Measurements from ENCODE around the gene PPIB.

The PPIB gene

DNA sequence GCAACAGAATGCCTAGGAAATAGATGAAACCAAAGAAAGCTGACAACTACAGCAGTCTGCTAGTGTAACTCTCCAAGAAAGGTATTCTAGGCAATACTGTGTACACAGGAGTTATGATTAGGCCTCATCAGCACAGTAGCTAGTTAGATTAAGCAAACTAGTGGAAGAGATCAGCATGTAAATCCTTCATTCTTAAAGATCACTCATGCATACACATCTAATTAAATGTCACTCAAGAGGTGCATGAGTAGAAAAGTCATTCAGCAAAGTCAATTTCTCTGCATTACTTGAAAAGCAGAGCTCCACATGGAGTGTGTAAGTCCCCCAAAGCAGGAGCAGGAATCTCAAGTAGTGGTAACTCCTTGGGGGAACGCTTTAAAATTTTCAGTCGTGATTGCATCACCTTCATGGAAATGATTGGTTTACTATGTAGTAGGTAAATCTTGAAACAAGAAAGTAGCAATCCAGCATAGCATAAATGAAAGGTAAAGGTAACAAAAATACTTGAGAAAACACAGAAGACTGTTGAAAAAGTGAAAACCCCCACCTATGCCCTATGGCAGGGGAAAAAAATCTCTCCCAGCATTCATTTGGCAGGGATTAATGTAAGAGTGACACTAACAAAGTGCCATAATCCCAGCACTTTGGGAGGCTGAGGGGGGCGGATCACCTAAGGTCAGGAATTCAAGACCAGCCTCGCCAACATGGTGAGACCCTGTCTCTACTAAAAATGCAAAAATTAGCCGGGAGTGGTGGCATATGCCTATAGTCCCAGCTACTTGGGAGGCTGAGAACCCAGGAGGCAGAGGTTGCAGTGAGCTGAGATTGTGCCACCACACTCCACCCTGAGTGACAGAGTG, 29.4 kb upstream of the PPIB start:
- Histone ChIP-seq H3K27ac (no peak overlapping the region), H3K4me3 (no peak overlapping the region)
- TF ChIP-seq, protein P1, sequence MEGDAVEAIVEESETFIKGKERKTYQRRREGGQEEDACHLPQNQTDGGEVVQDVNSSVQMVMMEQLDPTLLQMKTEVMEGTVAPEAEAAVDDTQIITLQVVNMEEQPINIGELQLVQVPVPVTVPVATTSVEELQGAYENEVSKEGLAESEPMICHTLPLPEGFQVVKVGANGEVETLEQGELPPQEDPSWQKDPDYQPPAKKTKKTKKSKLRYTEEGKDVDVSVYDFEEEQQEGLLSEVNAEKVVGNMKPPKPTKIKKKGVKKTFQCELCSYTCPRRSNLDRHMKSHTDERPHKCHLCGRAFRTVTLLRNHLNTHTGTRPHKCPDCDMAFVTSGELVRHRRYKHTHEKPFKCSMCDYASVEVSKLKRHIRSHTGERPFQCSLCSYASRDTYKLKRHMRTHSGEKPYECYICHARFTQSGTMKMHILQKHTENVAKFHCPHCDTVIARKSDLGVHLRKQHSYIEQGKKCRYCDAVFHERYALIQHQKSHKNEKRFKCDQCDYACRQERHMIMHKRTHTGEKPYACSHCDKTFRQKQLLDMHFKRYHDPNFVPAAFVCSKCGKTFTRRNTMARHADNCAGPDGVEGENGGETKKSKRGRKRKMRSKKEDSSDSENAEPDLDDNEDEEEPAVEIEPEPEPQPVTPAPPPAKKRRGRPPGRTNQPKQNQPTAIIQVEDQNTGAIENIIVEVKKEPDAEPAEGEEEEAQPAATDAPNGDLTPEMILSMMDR (IDR thresholded peaks at IDR 0.05), result no peak
- DNase-seq (ENCODE audit: low spot score), result no peak

GRCh38 chr15:64187396-64188191, 24.8 kb upstream of the PPIB start:
- DNase-seq (ENCODE audit: low spot score), result no peak
- TF ChIP-seq, protein P1 (IDR thresholded peaks at IDR 0.05), result no peak
- no peak overlapping the region for H3K4me3 ChIP-seq
- H3K27ac ChIP-seq, result no peak overlapping the region

GRCh38 chr15:64185146-64185911, 22.5 kb upstream of the PPIB start:
- Histone ChIP-seq H3K4me3 (no peak overlapping the region), H3K27ac (no peak overlapping the region)
- TF ChIP-seq, protein P1 (IDR thresholded peaks at IDR 0.05), result no peak
- DNase-seq (ENCODE audit: low spot score), result no peak

DNA sequence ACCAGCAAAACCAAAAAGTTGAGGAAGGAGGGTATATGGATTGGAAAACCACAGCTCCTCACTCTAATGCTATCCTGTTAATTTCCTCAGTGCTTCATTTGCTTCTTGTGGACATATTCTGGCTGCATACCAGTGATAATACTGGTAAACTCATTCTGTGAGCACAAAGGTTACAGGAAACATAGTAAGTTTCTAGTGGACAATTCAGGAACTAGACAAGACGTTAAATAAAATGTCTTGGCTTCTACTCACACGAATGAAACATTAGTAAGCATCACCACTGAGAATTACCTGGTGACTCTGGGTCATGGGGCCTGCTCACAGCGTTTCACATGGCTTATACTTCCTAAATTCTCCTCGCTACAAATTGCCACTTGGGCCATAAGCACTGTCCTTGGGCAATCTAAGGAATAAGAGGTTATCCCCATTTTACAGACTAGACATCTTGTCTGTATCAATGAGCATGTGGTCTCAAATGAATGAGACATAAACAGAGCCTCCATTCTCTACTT, 20.1 kb upstream of the PPIB start:
- Histone ChIP-seq H3K27ac (no peak overlapping the region), H3K4me3 (no peak overlapping the region)
- TF ChIP-seq, protein P1 (IDR thresholded peaks at IDR 0.05), result no peak
- no peak for DNase-seq (ENCODE audit: low spot score)

DNA sequence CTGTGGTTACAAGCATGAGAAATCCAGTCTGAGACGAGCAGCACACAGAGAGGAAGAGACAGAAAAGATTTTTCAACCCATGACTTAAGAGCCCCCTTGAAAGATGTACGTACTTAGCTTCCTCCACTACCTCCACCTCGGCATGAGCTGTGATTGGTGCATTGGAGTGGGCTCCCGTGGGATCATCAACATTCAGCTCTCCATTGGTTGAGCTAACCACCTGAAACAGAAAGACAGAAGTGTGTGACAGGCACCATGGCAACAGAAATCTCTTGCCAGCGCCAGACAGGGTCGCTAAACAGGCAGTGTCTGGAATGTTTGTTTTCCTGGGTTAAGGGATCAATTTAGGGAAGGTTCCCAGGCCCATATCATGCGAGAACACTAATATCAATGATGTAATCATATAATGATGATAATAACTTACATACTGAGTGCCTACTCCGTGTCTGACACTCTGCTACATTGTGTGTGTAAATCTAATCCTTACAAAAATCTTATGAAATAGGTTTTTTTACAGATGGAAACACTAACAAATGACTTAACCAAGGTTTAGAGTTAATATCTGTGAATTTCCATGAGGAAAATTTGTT, 17.5 kb upstream of the PPIB start:
- no peak overlapping the region for H3K27ac ChIP-seq
- no peak overlapping the region for H3K4me3 ChIP-seq
- TF ChIP-seq, protein P1 (IDR thresholded peaks at IDR 0.05), result no peak
- no peak for DNase-seq (ENCODE audit: low spot score)

GRCh38 chr15:64166102-64166890, 3.5 kb upstream of the PPIB start:
- no peak for DNase-seq (ENCODE audit: low spot score)
- TF ChIP-seq, protein P1 (IDR thresholded peaks at IDR 0.05), result no peak
- Histone ChIP-seq H3K4me3 (no peak overlapping the region), H3K27ac (no peak overlapping the region)
